ENCODE results near the gene AKR1C4.
"Not testable (repeated sequence)": the region's sequence is repeated elsewhere in the genome, so short reads cannot be mapped to it uniquely, and the experiment has no call there.

Gene AKR1C4

DNA sequence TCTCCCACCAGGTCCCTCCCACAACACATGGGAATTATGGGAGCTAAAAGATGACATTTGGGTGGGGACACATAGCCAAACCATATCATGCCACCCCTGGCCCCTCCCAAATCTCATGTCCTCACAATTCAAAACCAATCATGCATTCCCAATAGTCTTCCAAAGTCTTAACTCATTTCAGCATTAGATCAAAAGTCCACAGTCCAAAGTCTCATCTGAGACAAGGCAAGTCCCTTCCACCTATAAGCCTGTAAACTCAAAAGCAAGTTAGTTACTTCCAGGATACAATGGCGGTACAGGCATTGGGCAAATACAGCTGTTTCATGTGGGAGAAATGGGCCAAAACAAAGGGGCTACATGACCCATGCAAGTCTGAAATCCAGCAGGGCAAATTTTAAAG lies 13.1 kb downstream of the AKR1C4 start:
- not testable (repeated sequence) for DNase-seq

GRCh38 chr10:5210261-5210660 lies 13.6 kb downstream of the AKR1C4 start:
- not testable (repeated sequence) for DNase-seq

GRCh38 chr10:5211696-5212536 lies 15.3 kb downstream of the AKR1C4 start:
- DNase-seq = no peak

DNA sequence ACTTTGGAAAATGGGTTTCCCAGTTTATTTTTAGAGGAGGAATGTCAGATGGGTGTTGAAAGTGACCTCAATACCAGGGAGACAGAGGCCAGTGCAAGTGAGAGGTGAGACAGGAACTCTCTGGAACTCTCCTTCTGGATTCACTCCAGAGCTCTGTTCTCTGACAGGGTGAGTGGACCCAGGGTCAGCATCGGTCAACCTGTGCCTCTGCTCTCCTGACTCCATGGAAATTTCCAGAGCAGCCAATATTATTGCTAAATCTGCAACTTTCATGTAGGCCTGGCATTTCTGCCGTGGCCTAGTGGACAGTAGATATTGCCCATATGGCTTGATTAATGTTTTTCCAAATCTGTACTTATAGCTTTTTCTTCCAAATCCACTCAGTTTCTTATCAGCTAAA lies 20.2 kb downstream of the AKR1C4 start:
- DNase-seq = no peak

- no peak for DNase-seq
Observed at GRCh38 chr10:5219262-5219661, 22.6 kb downstream of the AKR1C4 start.

DNA sequence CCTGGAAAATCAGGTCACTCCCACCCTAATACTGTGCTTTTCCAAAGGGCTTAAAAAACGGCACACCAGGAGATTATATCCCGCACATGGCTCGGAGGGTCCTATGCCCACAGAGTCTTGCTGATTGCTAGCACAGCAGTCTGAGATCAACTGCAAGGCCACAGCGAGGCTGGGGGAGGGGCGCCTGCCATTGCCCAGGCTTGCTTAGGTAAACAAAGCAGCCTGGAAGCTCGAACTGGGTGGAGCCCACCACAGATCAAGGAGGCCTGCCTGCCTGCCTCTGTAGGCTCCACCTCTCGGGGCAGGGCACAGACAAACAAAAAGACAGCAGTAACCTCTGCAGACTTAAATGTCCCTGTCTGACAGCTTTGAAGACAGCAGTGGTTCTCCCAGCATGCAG lies 26.3 kb downstream of the AKR1C4 start:
- DNase-seq = not testable (repeated sequence)

DNA sequence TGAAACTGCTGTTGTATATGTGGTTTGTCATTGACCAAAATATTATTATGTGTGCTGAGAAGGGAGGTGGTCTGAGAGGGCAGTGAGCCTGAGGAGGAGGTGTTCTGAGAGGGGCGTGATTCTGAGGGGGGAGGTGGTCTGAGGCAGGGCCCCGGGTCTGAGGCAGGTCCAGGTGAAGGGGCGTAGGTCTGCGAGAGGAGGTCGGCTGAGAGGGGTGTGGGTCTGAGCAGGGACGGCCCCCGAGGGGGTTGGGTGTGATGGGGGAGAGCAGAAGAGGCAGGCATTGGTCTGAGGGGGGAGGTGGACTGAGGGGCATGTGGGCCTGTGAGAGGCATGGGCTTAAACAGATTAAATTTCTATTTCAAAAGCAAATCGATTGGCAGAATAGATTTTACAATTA lies 32.4 kb downstream of the AKR1C4 start:
- DNase-seq = no peak

GRCh38 chr10:5233324-5233723 lies 36.7 kb downstream of the AKR1C4 start:
- no peak for DNase-seq

GRCh38 chr10:5234106-5234860 lies 37.6 kb downstream of the AKR1C4 start:
- DNase-seq = no peak

DNA sequence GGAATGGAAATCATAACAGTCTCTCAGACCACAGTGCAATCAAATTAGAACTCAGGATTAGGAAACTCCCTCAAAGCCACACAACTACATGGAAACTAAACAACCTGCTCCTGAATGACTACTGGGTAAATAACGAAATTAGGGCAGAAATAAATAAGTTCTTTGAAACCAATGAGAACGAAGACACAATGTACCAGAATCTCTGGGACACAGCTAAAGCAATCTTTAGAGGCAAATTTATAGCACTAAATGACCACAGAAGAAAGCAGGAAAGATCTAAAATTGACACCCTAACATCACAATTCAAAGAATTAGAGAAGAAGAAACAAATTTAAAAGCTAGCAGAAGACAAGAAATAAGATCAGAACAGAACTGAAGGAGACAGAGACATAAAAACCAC lies 40.9 kb downstream of the AKR1C4 start:
- DNase-seq = not testable (repeated sequence)

GRCh38 chr10:5242585-5242984 lies 45.9 kb downstream of the AKR1C4 start:
- DNase-seq = no peak

- DNase-seq = no peak
Observed at GRCh38 chr10:5243521-5243987, 46.9 kb downstream of the AKR1C4 start.

DNA sequence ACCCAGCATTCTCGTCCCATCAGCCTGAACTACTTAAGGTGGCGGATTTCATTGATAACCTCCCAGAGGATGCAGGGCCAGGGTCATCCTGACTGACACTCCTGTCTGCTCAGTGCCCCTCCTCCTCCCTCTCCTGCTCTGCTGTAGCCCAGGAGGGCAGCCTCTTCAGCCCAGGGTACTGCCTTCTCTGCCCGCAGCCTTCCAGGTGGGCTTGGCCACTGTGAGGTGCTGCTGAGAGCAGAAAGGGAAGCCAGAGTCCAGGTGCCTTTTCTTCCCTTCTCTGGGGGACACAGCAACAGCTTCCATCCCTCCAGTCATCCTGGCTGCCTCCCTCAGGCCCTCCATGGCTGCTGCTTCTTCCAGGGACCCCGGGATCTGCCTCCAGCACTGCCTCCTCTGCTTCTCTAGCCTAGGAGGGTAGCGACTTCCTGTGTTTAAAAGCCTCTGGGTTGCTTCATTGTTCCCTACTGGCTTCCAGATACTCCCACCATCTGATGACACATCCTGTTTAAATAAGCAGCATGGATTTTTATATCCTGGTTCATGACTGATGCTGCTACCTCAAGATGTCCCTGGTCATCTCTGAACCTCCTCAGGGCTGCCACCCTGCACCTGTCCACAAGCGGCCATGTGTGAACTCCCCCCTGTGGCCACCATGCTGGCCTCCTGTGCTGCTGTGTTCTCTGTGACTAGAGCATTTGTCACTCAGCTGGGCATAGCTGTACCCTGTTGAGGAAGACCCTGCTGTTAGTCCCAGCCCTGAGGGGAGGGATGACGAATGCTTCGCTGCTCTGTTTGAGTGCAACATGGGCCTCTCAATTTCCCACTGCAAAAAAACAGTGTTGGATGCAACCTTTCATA lies 55.8 kb downstream of the AKR1C4 start:
- no peak for DNase-seq

DNA sequence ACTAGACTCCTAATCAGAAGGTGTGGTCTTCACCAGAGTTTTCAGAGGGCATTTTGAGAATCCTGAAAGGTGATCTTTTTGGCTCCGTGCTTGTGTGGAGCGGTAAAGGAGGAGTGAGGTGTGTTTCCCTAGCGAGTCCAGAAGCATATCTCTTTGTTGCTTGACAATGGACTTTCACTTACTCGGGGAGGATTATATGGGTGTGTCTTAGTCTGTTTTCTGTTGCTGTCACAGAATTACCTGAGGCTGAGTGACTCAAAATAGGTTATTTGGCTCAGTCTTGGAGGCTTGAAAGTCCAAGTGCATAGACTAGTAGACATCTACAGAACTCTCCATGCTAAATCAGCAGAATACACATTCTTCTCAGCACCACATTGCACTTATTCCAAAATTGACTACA lies 57.9 kb downstream of the AKR1C4 start:
- DNase-seq = no peak

- DNase-seq = not testable (repeated sequence)
Observed at GRCh38 chr10:5257768-5258167, 61.1 kb downstream of the AKR1C4 start.

DNA sequence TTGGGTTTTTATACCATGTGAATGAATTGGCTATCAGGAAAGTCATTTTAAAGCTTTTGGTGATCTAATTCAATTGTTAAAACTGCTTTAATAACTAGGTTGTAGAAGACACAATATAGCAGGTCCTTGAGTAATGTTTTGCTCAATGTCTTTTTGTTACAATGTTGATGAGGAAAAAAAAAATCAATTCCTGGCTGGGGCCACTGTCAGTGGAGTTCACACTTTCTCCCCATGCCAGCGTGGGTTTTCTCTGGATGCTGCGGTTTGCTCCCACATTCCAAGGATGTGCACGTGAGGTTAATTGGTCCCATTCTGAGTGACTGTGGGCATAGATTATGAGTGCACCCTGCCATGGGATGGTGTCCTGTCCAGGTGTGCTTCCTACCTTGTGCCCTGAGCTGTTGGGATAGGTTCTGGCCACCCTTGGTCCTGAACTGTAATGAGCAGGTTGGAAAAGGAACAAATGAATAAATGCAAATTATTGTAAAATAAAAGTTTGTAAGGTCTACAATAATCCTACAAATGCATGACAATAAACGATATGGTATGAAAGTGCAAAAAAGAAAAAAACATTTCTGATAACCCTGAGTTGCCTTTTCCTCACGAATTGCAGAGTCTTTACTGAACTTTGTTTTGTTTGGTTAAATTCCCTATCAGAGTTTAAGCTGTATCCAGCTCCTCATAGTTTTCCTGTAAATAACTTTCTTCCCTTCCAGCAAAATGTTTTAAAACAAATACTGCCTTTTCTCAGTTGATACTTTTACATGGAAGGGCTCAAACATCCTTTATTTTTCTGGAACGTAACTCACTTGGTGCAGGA lies 62.7 kb downstream of the AKR1C4 start:
- DNase-seq = no peak

DNA sequence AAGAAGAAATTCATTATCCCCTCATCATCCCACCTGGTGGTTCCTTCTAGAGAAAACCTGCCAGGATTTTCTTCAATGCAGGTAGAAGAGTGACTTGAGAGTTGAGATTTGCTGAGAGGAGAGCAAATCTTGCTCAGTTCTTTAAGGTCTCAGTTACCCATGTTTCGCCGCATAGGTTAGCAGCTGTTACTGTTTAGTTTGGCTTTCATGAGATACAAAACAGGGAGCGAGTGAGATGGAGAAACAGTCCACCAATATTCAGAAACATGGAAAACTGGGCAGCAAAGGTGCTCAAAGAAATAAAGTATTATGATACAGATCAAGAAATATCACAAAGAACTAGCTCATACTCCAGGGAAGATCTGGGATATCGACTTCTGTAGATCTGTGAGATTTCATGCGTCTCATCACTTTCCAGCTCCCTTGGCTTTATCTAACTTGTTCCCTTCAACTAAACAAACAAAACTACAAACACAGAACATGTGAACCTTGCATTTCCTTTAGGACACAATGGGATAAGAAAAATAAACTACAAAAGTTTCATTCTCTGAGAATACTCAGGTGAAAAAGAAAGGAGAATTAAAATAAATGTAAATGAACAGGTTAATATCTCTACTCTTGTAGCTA lies 63.4 kb downstream of the AKR1C4 start:
- DNase-seq = no peak

DNA sequence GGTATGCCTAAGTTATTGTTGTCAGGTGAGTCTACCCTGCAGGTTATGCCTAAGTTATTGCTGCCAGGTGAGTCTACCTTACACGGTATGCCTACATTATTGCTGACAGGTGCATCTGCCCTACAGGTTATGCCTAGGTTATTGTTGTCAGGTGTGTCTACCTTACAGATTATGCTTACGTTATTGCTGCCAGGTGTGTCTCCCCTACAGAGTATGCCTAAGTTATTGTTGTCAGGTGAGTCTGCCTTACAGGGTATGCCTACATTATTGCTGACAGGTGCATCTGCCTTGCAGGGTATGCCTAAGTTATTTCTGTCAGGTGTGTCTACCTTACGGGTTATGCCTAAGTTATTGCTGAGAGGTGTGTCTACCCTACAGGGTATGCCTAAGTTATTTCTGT lies 64.2 kb downstream of the AKR1C4 start:
- peak; percentile 4 for DNase-seq

DNA sequence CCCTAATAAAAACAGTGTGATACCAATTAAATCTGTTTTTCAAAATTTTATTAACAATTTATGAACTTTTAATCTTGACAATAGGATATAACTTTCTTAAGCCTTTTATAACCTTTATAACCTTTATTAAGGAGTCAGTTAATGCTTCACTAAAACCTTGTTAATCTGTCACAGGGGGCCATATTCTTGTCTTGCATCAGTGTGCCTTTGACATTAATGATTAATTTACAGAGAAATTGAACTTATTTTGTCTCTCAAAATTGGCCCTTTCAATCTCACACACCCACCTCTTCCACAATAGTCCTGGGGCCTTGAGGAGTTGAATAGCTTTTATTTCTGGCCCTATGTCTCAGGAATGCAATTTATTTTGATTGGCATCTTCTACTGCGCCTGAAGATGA lies 68.5 kb downstream of the AKR1C4 start:
- no peak for DNase-seq

GRCh38 chr10:5266351-5266750 lies 69.7 kb downstream of the AKR1C4 start:
- no peak for DNase-seq

- no peak for DNase-seq
Observed at GRCh38 chr10:5266804-5267203, 70.2 kb downstream of the AKR1C4 start.

- DNase-seq = no peak
Observed at GRCh38 chr10:5268234-5268633, 71.6 kb downstream of the AKR1C4 start.

Measured in NCI-H748 treated with DMSO at 0.1 percent for 48 hours (cell line).